Measurements from ENCODE around the gene LIPJ. TPM values are rescaled to one million over a fixed set of nuclear protein-coding genes. Genes with fewer than 3 reads are reported as not detected.
A peak's percentile ranks its signal among the peaks of the same experiment; 100 is the strongest.

The LIPJ gene
- total and polyA plus RNA-seq, 11 donors, result 0.03 TPM; not detected in 10

- no peaks in the 10 kb centered on the region for H3K9me3 ChIP-seq
- peaks cover 0 to 2% (median 0%) of the 10 kb centered on the region in 12 donors for H3K4me1 ChIP-seq
- no peak overlapping the region for H3K4me3 ChIP-seq
- DNase-seq, result no peak
- no peak for ATAC-seq
- intact Hi-C loops (cut with DNase I), result loop anchor here in 6 of 10 donors (5.0 to 10.0 kb wide), 5 partner anchors 152 to 705 kb away; no protein-coding TSS in a partner anchor
- TF ChIP-seq, protein P1, sequence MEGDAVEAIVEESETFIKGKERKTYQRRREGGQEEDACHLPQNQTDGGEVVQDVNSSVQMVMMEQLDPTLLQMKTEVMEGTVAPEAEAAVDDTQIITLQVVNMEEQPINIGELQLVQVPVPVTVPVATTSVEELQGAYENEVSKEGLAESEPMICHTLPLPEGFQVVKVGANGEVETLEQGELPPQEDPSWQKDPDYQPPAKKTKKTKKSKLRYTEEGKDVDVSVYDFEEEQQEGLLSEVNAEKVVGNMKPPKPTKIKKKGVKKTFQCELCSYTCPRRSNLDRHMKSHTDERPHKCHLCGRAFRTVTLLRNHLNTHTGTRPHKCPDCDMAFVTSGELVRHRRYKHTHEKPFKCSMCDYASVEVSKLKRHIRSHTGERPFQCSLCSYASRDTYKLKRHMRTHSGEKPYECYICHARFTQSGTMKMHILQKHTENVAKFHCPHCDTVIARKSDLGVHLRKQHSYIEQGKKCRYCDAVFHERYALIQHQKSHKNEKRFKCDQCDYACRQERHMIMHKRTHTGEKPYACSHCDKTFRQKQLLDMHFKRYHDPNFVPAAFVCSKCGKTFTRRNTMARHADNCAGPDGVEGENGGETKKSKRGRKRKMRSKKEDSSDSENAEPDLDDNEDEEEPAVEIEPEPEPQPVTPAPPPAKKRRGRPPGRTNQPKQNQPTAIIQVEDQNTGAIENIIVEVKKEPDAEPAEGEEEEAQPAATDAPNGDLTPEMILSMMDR (IDR thresholded peaks at IDR 0.05), result no peak
- TF ChIP-seq POLR2A (IDR thresholded peaks at IDR 0.05), result no peak
- WGBS, 4 donors, result 87 to 97% (median 92%) methylated on average over 1 of the region's 1 CpG
- H3K36me3 ChIP-seq, result no peaks in the 10 kb centered on the region
- no peak overlapping the region for H3K27ac ChIP-seq
- no peaks in the 10 kb centered on the region for H3K27me3 ChIP-seq
Observed at GRCh38 chr10:88557256-88557655, 29.3 kb upstream of the LIPJ start.

GRCh38 chr10:88557658-88558057, 28.9 kb upstream of the LIPJ start:
- Histone ChIP-seq H3K27me3 (no peaks in the 10 kb centered on the region), H3K4me1 (peaks cover 0 to 2% (median 0%) of the 10 kb centered on the region in 12 donors), H3K36me3 (no peaks in the 10 kb centered on the region), H3K4me3 (no peak overlapping the region), H3K27ac (no peak overlapping the region), H3K9me3 (no peaks in the 10 kb centered on the region)
- intact Hi-C loops (cut with DNase I), result loop anchor here in 6 of 10 donors (5.0 to 10.0 kb wide), 5 partner anchors 153 to 705 kb away; no protein-coding TSS in a partner anchor
- TF ChIP-seq POLR2A (IDR thresholded peaks at IDR 0.05), result no peak
- TF ChIP-seq, protein P1 (IDR thresholded peaks at IDR 0.05), result no peak
- ATAC-seq, result no peak
- no peak for DNase-seq
- WGBS, 4 donors, result 88 to 91% (median 89%) methylated on average over 2 of the region's 2 CpGs

DNA sequence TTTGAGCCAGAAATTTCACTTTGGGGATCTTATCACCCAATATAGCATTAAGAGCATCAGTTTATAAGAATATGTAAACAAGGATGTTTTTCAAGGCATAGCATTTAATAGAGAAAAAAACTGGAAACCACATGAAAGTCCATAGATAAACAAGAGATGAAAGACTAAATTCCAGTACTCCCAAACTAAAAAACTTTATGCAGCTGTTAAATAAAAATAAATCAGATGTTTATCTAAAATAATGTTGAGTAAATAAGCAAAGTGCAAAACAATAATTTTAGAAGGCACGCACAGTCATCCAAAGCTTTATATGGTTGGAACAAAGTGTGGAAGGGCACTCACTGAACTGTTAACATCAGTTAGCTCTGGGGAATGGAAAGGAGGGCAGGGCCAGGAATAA, 24.4 kb upstream of the LIPJ start:
- TF ChIP-seq, protein P1 (IDR thresholded peaks at IDR 0.05), result no peak
- TF ChIP-seq POLR2A (IDR thresholded peaks at IDR 0.05), result no peak
- no peak overlapping the region for H3K4me3 ChIP-seq
- no peaks in the 10 kb centered on the region for H3K4me1 ChIP-seq
- H3K36me3 ChIP-seq, result no peaks in the 10 kb centered on the region
- no peaks in the 10 kb centered on the region for H3K9me3 ChIP-seq
- no peak for ATAC-seq
- intact Hi-C loops (cut with DNase I), result loop anchor here in 4 of 10 donors (10.0 kb wide), 2 partner anchors 233 to 253 kb away; no protein-coding TSS in a partner anchor
- H3K27ac ChIP-seq, result no peak overlapping the region
- no peak for DNase-seq
- no peaks in the 10 kb centered on the region for H3K27me3 ChIP-seq
- 93 to 100% (median 97%) methylated on average over 1 of the region's 1 CpG for WGBS, 4 donors

GRCh38 chr10:88565072-88565471, 21.5 kb upstream of the LIPJ start:
- Histone ChIP-seq H3K4me1 (no peaks in the 10 kb centered on the region), H3K27me3 (no peaks in the 10 kb centered on the region), H3K27ac (no peak overlapping the region), H3K4me3 (no peak overlapping the region), H3K36me3 (no peaks in the 10 kb centered on the region), H3K9me3 (no peaks in the 10 kb centered on the region)
- ATAC-seq, result peak in 1 of 4 donors; percentile 33
- no peak for DNase-seq
- intact Hi-C loops (cut with DNase I), result loop anchor here in 6 of 10 donors (5.0 to 10.0 kb wide), 4 partner anchors 227 to 250 kb away; no protein-coding TSS in a partner anchor
- no peak for TF ChIP-seq POLR2A (IDR thresholded peaks at IDR 0.05)
- TF ChIP-seq, protein P1 (IDR thresholded peaks at IDR 0.05), result peak in 11 of 12 donors; percentile 6 to 53 (median 35)
- WGBS, 4 donors, result 0 to 9% (median 5%) methylated on average over 1 of the region's 1 CpG
